H1 (cell line): ENCODE measurements around the gene KIF1B. TPM values are rescaled to one million over a fixed set of nuclear protein-coding genes. Genes with fewer than 3 reads are reported as not detected.

Experiments
- CTCF ChIA-PET: fragments of 300-600 bp; sonication (Branson Sonifier 250); formaldehyde crosslinking; loops from one replicate; lab custom pipeline; 2021; ENCODE audit not compliant: partially characterized antibody; lab: Charles Lee
- POLR2A ChIA-PET: fragments of 300-600 bp; sonication (Branson Sonifier 250); formaldehyde crosslinking; loops from one replicate; lab custom pipeline; 2021; ENCODE audit warnings: inconsistent platforms; ENCODE audit not compliant: partially characterized antibody; lab: Charles Lee
- DNase-seq, 2 experiments: peaks; one replicate each; pipeline versions ENCODE4 v3.0.0 to v3.0.0-alpha.2; 2010 to 2022; ENCODE audit warnings: low spot score in 2 of 2, low read depth in 1 of 2, mixed read lengths in 1 of 2
- FAIRE-seq: peaks from 2 replicates; lab custom pipeline; 2011; peaks lifted over from hg19 to GRCh38; lab: Jason Lieb, UNC
- H2AFZ ChIP-seq: 2 replicates; pipeline ENCODE4 v1.8.1; 2012; ENCODE audit warnings: low read length, inconsistent platforms
- H2AK5ac ChIP-seq: 2 replicates; pipeline ENCODE4 v1.6.1; 2013; ENCODE audit warnings: low read depth, low read length
- H2BK120ac ChIP-seq: replicated peaks from 2 replicates; pipeline ENCODE3; 2013; ENCODE audit warnings: low read depth, low read length, inconsistent platforms
- H2BK12ac ChIP-seq: 2 replicates; pipeline ENCODE4 v1.6.1; 2013; ENCODE audit warnings: low read depth, low read length
- H2BK15ac ChIP-seq: 2 replicates; pipeline ENCODE4 v1.6.1; 2013; ENCODE audit warnings: low read length
- H2BK20ac ChIP-seq: 2 replicates; pipeline ENCODE4 v1.6.1; 2013; ENCODE audit warnings: low read length
- H2BK5ac ChIP-seq: 2 replicates; pipeline ENCODE4 v1.6.1; 2013; ENCODE audit warnings: low read depth, low read length
- H3K14ac ChIP-seq: 2 replicates; pipeline ENCODE4 v1.6.1; 2013; ENCODE audit warnings: inconsistent platforms; ENCODE audit not compliant: insufficient read length
- H3K18ac ChIP-seq: 2 replicates; pipeline ENCODE4 v1.6.1; 2013; ENCODE audit warnings: low read length; ENCODE audit errors: extremely low read depth
- H3K23ac ChIP-seq: 2 replicates; pipeline ENCODE4 v1.6.1; 2013; ENCODE audit warnings: inconsistent platforms; ENCODE audit not compliant: insufficient read length
- H3K23me2 ChIP-seq: 2 replicates; pipeline ENCODE4 v1.6.1; 2013; ENCODE audit warnings: low read depth, low read length
- H3K27ac ChIP-seq: 2 replicates; pipeline ENCODE4 v1.6.1; 2011; ENCODE audit warnings: low read depth, low read length, inconsistent platforms
- H3K27me3 ChIP-seq, 4 experiments: replicated peaks in 1 of 4; 1 replicate in 1 of 4; 2 replicates in 3 of 4; pipeline versions ENCODE4 v1.6.1 to v1.8.1; 2011 to 2013; ENCODE audit warnings: low read length in 3 of 4, mild to moderate bottlenecking in 3 of 4, inconsistent platforms in 2 of 4, mixed read lengths in 2 of 4, moderate library complexity in 1 of 4; ENCODE audit not compliant: control insufficient read depth in 3 of 4, insufficient read depth in 3 of 4; ENCODE audit errors: extremely low read depth in 1 of 4
- H3K36me3 ChIP-seq, 4 experiments: 2 replicates each; pipeline versions ENCODE4 v1.6.1 to v1.8.1; 2011 to 2013; ENCODE audit warnings: mild to moderate bottlenecking in 4 of 4, low read length in 3 of 4, moderate library complexity in 2 of 4, control low read depth in 1 of 4, inconsistent platforms in 1 of 4; ENCODE audit not compliant: insufficient read depth in 4 of 4, control insufficient read depth in 2 of 4
- H3K4ac ChIP-seq: replicated peaks from 2 replicates; pipeline ENCODE3; 2013; ENCODE audit warnings: low read length, low read depth, mixed read lengths, inconsistent platforms; ENCODE audit not compliant: insufficient read length
- H3K4me1 ChIP-seq, 4 experiments: replicated peaks in 1 of 4; 1 replicate in 1 of 4; 2 replicates in 3 of 4; pipeline versions ENCODE4 v1.6.1 to v1.8.1; 2011 to 2013; ENCODE audit warnings: low read length in 3 of 4, inconsistent platforms in 2 of 4, mixed read lengths in 1 of 4; ENCODE audit not compliant: insufficient read depth in 4 of 4, control insufficient read depth in 3 of 4
- H3K4me2 ChIP-seq, 2 experiments: 2 replicates each; pipeline versions ENCODE4 v1.6.1 to v1.8.1; 2011 to 2013; ENCODE audit warnings: low read depth in 2 of 2, low read length in 2 of 2, control low read depth in 1 of 2, inconsistent platforms in 1 of 2, mild to moderate bottlenecking in 1 of 2; ENCODE audit not compliant: insufficient read depth in 1 of 2
- H3K4me3 ChIP-seq, 4 experiments: fragments of 200-600, 300-600 bp in 1 of 4; sonication (generic), shearing (Covaris generic), sonication (Bioruptor Twin) in 1 of 4; 2 replicates each; pipeline versions ENCODE4 v1.5.1 to v1.8.1; 2011 to 2016; ENCODE audit warnings: low read length in 4 of 4, low read depth in 3 of 4, control low read depth in 2 of 4, inconsistent platforms in 2 of 4, mild to moderate bottlenecking in 2 of 4, mixed read lengths in 1 of 4, moderate library complexity in 1 of 4; ENCODE audit not compliant: insufficient read depth in 2 of 4; ENCODE audit errors: extremely low read depth in 1 of 4
- H3K56ac ChIP-seq: replicated peaks from 2 replicates; pipeline ENCODE3; 2013; ENCODE audit warnings: low read depth, mild to moderate bottlenecking, mixed read lengths, low read length, inconsistent platforms; ENCODE audit not compliant: insufficient read length
- H3K79me1 ChIP-seq: 2 replicates; pipeline ENCODE4 v1.6.1; 2013; ENCODE audit warnings: low read depth, low read length, control low read depth
- H3K79me2 ChIP-seq, 2 experiments: 2 replicates each; pipeline versions ENCODE4 v1.6.1 to v1.8.1; 2012 to 2013; ENCODE audit warnings: low read length in 2 of 2, mild to moderate bottlenecking in 2 of 2, inconsistent platforms in 1 of 2; ENCODE audit not compliant: insufficient read depth in 2 of 2, control insufficient read depth in 1 of 2
- H3K9ac ChIP-seq, 4 experiments: replicated peaks in 1 of 4; 1 replicate in 1 of 4; 2 replicates in 3 of 4; pipeline versions ENCODE4 v1.6.1 to v1.8.1; 2011 to 2013; ENCODE audit warnings: low read depth in 3 of 4, low read length in 3 of 4, control low read depth in 2 of 4, mild to moderate bottlenecking in 2 of 4, moderate library complexity in 2 of 4, inconsistent platforms in 1 of 4; ENCODE audit errors: extremely low read depth in 1 of 4
- H3K9me3 ChIP-seq, 2 experiments: 2 replicates each; pipeline versions ENCODE4 v1.6.1 to v1.8.1; 2012 to 2013; ENCODE audit warnings: mild to moderate bottlenecking in 2 of 2, moderate library complexity in 2 of 2, control low read depth in 1 of 2, inconsistent platforms in 1 of 2, low read depth in 1 of 2, low read length in 1 of 2, mixed read lengths in 1 of 2; ENCODE audit not compliant: insufficient read depth in 2 of 2
- H4K20me1 ChIP-seq, 2 experiments: replicated peaks in 1 of 2; 2 replicates each; pipeline versions ENCODE3 to v1.8.1; 2011 to 2013; ENCODE audit warnings: inconsistent platforms in 2 of 2, low read length in 2 of 2, mild to moderate bottlenecking in 1 of 2; ENCODE audit not compliant: insufficient read depth in 2 of 2, control insufficient read depth in 1 of 2
- H4K5ac ChIP-seq: 2 replicates; pipeline ENCODE4 v1.6.1; 2013; ENCODE audit warnings: low read length, low read depth, mixed read lengths, inconsistent platforms; ENCODE audit not compliant: insufficient read length
- H4K8ac ChIP-seq: 2 replicates; pipeline ENCODE4 v1.8.0; 2013; ENCODE audit warnings: mild to moderate bottlenecking, moderate library complexity, low read length, inconsistent platforms; ENCODE audit not compliant: insufficient read depth; ENCODE audit errors: extremely low read depth
- H4K91ac ChIP-seq: replicated peaks from 2 replicates; pipeline ENCODE3; 2013; ENCODE audit warnings: low read length, mixed read lengths, inconsistent platforms; ENCODE audit not compliant: insufficient read length
- ATF3 ChIP-seq: IDR thresholded peaks from 2 replicates; pipeline ENCODE4 v1.6.1; 2011; ENCODE audit warnings: low read depth, mild to moderate bottlenecking, low read length; ENCODE audit not compliant: insufficient read depth
- CHD2 ChIP-seq: IDR thresholded peaks from 2 replicates; pipeline ENCODE4 v1.6.1; 2012; ENCODE audit warnings: low read length, improper control_type of control experiment
- CTBP2 ChIP-seq: IDR thresholded peaks from 2 replicates; pipeline ENCODE4 v1.7.0; 2011; ENCODE audit warnings: borderline replicate concordance, mild to moderate bottlenecking, moderate library complexity, mixed read lengths, low read length; ENCODE audit not compliant: insufficient read depth, insufficient read length
- RAD21 ChIP-seq, 2 experiments: IDR thresholded peaks in 1 of 2; conservative IDR thresholded peaks in 1 of 2; 2 replicates each; pipeline ENCODE4 v1.6.1; 2011; ENCODE audit warnings: low read depth in 2 of 2, low read length in 2 of 2, improper control_type of control experiment in 1 of 2, inconsistent platforms in 1 of 2, mild to moderate bottlenecking in 1 of 2, moderate library complexity in 1 of 2
- SAP30 ChIP-seq: fragments of 300-600 bp; sonication (generic); IDR thresholded peaks from 2 replicates; pipeline ENCODE4 v1.7.1; 2012; ENCODE audit warnings: low read length, moderate library complexity, mild to moderate bottlenecking, inconsistent platforms; ENCODE audit not compliant: insufficient read depth, insufficient replicate concordance
- TBP ChIP-seq: IDR thresholded peaks from 2 replicates; pipeline ENCODE4 v1.6.1; 2011; ENCODE audit warnings: low read depth, low read length, improper control_type of control experiment
- WGBS, 2 experiments: shearing (Covaris generic) in 1 of 2; methylation state at CpG; one replicate each; pipeline versions ENCODE4 v1.1.6 to v1.1.7; 2013 to 2015; ENCODE audit warnings: low lambda C conversion rate in 2 of 2, mixed read lengths in 2 of 2, inconsistent platforms in 1 of 2, low coverage in 1 of 2, missing lambda C conversion rate in 1 of 2; ENCODE audit not compliant: insufficient replicate concordance in 2 of 2, insufficient coverage in 1 of 2, insufficient read length in 1 of 2; ENCODE audit errors: extremely low coverage in 1 of 2, missing lambda C conversion rate in 1 of 2; 5-methylcytosine and 5-hydroxymethylcytosine counted together
- polyA plus RNA-seq, 7 experiments: library from polyadenylated mRNA; depleted of rRNA in 3 of 7; stranded (reverse) in 5 of 7; unstranded in 2 of 7; fragments of >200 nt in 5 of 7; fragments of 200-250 nt in 2 of 7; gene quantifications; 1 replicate in 5 of 7; 2 replicates in 1 of 7; 4 replicates in 1 of 7; pipeline versions ENCODE4 v1.2.1 to v1.2.3, GENCODE V29; 2011 to 2013; ENCODE audit warnings: missing spikeins in 2 of 7, mixed read lengths in 2 of 7
- total RNA-seq: library from RNA; stranded (reverse); fragmentation: NEBNext Ultra II Directional; extraction: Animal tissue kit (Norgen Biotek cat#: 25700); gene quantifications from 2 replicates; pipeline ENCODE4 v1.2.1, GENCODE V29; 2021

Gene KIF1B
- total and polyA plus RNA-seq, 2 of the 8 experiments (the other 6 are each of a cell fraction or from before 2014, with no cell fraction given): 39.1 to 74.2 TPM

- Histone ChIP-seq H2BK120ac (no peak overlapping the region), H3K4ac (no peak overlapping the region), H3K79me1 (no peaks in the 10 kb centered on the region), H2AK5ac (no peak overlapping the region), H3K27ac (no peak overlapping the region), H3K36me3 (peaks cover 0 to 43% (median 15%) of the 10 kb centered on the region in 4 experiments; a peak in 7 of 8 replicates), H4K8ac (no peak overlapping the region), H3K23ac (no peak overlapping the region), H3K9me3 (no peaks in the 10 kb centered on the region), H2BK15ac (no peak overlapping the region), H4K5ac (no peak overlapping the region), H3K4me1 (no peaks in the 10 kb centered on the region), H2BK12ac (no peak overlapping the region), H3K4me2 (no peak overlapping the region), H3K9ac (no peak overlapping the region), H4K91ac (no peak overlapping the region), H2BK20ac (no peak overlapping the region), H4K20me1 (peaks cover 0 to 1% of the 10 kb centered on the region in 2 experiments), H3K4me3 (no peak overlapping the region), H3K79me2 (no peaks in the 10 kb centered on the region), H2AFZ (no peak overlapping the region), H3K23me2 (no peaks in the 10 kb centered on the region; the same call in 1 of the 2 replicates), H3K18ac (no peak overlapping the region), H3K14ac (no peak overlapping the region), H3K56ac (no peak overlapping the region), H3K27me3 (no peaks in the 10 kb centered on the region), H2BK5ac (no peak overlapping the region)
- 88% methylated on average over 1 of the region's 1 CpG; no CpG with 5 or more reads in 1 of the 2 experiments for WGBS, 2 experiments
- DNase-seq (no peak), FAIRE-seq (no peak)
- ChIA-PET POLR2A (no interaction called here), CTCF (no interaction called here)
- TF ChIP-seq CTBP2: no peak
- TF ChIP-seq SAP30: no peak
- no peak for TF ChIP-seq ATF3
- no peak for TF ChIP-seq CHD2
- TF ChIP-seq TBP: no peak
- no peak for TF ChIP-seq RAD21 (IDR thresholded peaks at IDR 0.05 in 1 of 2, conservative IDR thresholded peaks at IDR 0.05 in 1 of 2; ENCODE audit: low read depth in 2 of 2, low read length in 2 of 2)
These were observed 61.9 kb downstream of the KIF1B start for GRCh38 chr1:10272274-10272673.
